ENCODE results near the gene TOB2.

- no peak for TF ChIP-seq EP300 (IDR thresholded peaks at IDR 0.05; ENCODE audit: borderline replicate concordance)
- no peak for TF ChIP-seq CREB1 (IDR thresholded peaks at IDR 0.05; ENCODE audit: low read depth)
- TF ChIP-seq, protein P1, sequence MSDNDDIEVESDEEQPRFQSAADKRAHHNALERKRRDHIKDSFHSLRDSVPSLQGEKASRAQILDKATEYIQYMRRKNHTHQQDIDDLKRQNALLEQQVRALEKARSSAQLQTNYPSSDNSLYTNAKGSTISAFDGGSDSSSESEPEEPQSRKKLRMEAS (IDR thresholded peaks at IDR 0.05) = peak; percentile 48
- TF ChIP-seq, protein P2, sequence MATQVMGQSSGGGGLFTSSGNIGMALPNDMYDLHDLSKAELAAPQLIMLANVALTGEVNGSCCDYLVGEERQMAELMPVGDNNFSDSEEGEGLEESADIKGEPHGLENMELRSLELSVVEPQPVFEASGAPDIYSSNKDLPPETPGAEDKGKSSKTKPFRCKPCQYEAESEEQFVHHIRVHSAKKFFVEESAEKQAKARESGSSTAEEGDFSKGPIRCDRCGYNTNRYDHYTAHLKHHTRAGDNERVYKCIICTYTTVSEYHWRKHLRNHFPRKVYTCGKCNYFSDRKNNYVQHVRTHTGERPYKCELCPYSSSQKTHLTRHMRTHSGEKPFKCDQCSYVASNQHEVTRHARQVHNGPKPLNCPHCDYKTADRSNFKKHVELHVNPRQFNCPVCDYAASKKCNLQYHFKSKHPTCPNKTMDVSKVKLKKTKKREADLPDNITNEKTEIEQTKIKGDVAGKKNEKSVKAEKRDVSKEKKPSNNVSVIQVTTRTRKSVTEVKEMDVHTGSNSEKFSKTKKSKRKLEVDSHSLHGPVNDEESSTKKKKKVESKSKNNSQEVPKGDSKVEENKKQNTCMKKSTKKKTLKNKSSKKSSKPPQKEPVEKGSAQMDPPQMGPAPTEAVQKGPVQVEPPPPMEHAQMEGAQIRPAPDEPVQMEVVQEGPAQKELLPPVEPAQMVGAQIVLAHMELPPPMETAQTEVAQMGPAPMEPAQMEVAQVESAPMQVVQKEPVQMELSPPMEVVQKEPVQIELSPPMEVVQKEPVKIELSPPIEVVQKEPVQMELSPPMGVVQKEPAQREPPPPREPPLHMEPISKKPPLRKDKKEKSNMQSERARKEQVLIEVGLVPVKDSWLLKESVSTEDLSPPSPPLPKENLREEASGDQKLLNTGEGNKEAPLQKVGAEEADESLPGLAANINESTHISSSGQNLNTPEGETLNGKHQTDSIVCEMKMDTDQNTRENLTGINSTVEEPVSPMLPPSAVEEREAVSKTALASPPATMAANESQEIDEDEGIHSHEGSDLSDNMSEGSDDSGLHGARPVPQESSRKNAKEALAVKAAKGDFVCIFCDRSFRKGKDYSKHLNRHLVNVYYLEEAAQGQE (IDR thresholded peaks at IDR 0.05; ENCODE audit: low read depth) = no peak
- no peak for TF ChIP-seq EGR1 (IDR thresholded peaks at IDR 0.05)
- TF ChIP-seq TAF1 (IDR thresholded peaks at IDR 0.05; ENCODE audit: low read depth) = no peak
These were observed 42.9 kb downstream of the TOB2 start for GRCh38 chr22:41403532-41404318.
